RPMI8226 (cell line): Measurements from ENCODE around the gene OR6A2.
A peak's percentile ranks its signal among the peaks of the same experiment; 100 is the strongest.
"Not testable (repeated sequence)": the region's sequence is repeated elsewhere in the genome, so short reads cannot be mapped to it uniquely, and the experiment has no call there.

Experiments used
- DNase-seq: peaks from one replicate; pipeline ENCODE4 v3.0.0-alpha.2; 2015

Gene OR6A2

DNA sequence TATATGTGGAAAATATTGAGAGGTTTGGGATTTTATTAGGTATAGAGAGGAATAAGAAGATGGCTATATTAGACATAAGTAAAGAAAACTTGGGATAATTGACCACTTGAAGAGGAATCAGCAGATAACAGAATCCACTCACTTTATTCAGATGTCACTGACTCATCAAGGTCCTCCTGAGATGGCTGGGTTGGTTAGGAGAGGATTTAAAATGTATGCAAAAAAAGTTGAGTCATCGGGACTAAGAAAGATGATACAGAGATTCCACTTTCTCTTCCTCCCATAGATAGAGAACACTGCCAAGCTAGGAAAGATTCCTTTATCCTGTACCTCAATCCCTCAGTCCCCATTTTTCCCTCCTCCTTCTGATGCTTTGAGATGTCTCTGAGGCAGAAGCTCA, at the start of gene OR6A2:
OR6A2 (minus strand) TSS at position 288 of the 400 bp plus-strand sequence. CDS start 3,981 bp downstream, outside the sequence.
- DNase-seq = no peak

DNA sequence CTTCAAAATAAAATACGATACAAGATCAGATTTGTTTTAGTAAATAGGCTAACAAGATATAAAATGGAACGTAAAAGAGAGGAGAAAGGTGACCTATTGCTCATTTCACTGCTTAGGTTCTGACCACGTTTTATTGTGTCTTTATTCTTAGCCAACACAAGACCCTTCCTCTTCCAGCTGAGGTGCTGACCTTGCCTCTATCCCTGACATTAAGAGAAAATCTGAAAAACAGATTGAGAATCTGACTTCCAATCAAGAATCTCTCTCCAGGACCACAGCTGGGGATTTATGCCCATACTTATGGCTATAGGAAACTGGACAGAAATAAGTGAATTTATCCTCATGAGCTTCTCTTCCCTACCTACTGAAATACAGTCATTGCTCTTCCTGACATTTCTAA, 45.9 kb upstream of the OR6A2 start, which contains the start of gene OR10A5:
OR10A5 (plus strand) TSS at position 301 of the 400 bp plus-strand sequence; CDS start at position 301, 0 bp downstream.
- no peak for DNase-seq

DNA sequence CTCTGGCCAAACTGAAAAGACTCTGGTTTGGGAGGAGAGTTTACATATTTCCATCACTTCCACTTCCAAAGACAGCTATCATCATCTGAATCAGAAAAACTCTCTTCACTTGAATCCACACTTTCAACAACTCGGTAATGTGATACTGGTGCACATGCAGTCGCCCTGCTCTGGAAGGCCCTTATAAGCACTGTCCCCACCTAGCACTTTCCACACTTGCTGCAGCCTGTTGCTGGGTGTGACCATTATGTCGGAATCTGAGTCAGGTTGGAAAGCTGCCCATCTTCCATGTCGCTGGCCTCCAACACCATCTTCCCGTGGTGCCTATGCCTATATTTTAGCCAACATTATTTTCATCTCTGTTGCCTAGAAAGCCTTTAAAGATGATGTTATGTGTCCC, 44.9 kb upstream of the OR6A2 start:
- no peak for DNase-seq

DNA sequence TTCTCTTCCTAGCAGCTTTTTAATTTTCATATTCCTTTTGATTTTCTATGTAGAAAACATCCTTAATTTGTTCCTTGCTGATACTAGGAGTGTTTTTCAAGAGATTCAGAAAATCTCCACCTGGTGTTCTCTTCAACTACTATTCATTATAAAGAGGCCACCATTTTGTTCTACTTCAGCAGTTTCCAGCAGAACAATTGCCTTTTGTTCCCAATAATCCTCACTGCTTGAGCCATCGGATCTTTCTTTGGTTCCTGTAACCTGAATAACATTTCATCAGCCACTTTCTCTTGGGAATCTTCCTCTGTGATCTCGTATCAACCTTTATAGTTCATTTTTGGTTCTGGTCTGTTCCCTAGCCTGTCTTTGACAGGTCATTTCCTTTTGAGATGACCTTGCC, 44.2 kb upstream of the OR6A2 start:
- no peak for DNase-seq

DNA sequence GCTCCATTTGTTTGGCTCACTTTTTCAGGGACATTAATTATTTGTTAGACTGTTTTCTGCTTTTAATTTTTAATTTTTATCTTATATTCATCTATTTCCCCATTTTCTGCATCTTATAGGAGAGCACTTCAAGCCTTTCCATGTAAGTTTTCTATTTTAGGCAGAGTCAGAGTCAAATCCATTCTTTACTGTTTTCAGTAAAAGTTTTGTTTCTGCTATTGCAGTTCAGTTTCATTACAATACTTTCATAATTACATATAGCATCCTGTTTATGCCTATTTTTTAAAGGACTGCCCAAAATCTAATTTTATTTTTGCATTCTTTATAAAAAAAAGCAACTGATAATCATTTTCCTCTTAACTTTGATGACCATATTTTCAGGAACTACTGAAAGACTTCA, 42.2 kb upstream of the OR6A2 start:
- no peak for DNase-seq

DNA sequence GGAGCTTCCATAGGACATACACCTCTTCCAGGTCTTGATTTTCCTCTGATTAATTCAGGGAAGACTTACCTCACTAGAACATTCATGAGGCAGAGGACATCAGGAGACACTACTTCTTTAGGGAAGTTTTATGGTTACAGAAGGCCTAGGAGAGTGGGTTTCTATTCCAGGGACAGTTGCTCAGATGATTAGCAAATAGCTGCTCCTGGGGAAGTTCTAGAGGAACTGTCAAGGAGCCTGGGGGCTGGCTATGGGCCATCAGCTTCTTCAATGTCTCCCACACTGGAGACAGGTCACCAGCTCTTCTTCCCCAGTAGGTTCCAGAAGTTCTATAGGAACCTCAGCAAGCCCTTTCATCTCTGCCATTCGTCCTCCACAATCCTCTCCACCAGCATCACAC, 34.5 kb upstream of the OR6A2 start:
- DNase-seq = no peak

DNA sequence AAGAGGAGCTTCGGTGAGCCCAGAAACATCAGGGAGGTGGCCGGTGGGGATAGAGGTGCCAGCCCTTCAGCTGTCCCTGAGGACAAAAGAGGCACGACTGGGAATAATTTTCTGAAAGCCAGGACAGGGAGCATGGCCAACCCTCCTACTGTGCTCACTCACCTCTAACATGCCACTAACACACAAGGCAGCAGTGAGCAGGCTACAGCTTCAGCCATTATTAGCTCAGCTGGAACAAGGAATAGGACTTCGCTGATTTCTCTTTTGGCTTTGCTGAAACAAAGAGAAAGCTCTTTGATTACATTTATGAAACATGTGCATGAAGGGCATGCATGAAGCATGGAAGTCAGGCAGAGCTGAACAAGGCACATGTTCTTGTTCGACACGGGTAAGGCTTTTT, 33.9 kb upstream of the OR6A2 start:
- DNase-seq = no peak

DNA sequence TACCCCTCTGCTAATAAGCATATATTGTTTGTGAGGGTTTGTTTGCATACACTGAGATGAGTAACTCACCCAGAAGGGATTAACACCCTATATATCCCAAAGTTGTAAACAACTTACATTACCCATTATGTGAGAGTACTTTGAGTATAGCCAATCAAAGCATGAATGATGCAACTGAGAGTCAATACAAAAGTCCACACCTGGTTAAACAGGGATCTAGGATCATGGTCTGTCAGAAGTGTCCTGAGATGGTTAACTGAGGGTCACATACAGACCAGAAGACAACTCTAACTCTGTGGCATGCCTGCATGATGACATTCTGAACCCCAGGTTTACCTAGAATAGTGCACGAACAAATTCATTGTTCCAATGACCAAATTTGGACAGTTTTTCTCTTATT, 28.6 kb upstream of the OR6A2 start:
- DNase-seq = no peak

DNA sequence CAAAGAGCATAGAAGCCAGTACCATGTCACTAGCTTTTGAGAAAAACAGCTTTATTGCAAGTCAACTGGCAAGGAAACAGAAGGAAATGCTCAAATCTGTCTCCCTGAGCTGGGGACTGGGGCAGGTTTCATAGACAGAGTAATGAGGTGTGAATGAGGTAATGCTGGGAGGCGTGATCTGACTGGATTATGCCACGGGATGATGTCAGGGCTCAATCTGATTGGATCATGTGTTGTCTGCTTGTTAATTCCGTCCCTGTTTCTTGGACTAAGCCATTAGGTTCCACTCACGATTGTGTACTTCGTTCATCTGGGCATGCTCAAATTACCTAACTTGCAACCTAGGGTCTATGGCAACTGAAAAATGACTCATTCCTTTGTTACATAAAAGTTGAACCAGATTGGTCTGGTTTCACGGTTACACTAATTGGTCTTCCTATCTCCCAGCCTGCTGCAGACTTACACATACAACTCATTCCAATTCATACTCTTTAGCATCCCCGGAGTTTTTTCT, 25.8 kb upstream of the OR6A2 start:
- no peak for DNase-seq

DNA sequence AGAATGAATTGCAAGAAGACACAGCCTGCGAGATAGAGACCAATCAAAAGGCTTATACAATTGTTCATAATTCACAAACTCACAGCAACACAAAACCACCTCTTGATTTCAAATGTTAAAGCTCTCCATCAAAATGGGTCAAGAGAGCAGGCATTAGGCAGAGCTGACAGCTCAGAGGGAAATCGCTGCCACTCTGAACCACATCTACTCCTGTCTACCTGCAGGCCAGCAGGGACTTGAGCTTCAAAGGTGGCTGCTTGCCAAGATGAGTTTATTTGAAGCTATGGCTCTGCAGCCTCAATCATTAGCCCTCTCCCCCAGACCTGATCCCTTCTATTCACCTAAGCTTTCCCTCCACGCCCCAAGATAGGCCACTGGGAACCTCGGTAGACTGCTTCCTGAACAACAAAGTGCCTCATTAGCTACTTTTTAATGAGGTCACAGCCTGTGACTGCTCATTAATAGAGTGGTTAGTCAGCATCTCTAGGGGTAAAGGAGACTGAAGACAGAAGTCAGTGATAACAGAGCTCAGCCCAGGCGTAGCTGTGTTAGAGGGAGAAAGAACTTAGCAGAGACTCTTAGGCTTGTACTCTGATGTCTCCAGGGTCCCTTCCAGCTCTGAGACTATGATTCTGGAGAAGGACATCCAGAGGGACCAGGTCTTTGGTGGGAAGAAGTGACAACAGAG, 24.8 kb upstream of the OR6A2 start:
- peak; percentile 6 for DNase-seq

DNA sequence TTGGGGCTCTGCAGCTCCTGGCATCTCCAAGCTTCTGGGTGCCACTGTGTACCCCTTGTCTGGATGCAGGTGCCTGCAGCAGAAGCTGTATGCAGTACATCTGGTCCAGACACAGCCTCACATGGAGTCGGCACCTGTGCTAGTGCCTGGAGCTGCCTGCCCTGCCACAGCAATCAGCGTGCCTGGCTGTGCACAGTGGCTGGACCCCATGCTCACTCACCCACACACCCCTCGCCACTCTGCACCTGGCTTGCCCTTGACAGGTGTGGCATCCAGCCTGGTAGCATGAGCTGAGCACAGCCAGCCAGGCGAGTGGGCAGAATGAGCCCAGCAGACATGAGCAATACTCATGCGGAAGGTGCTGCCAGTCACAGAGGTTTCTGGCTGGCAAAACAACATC, 19.5 kb upstream of the OR6A2 start:
- no peak for DNase-seq

DNA sequence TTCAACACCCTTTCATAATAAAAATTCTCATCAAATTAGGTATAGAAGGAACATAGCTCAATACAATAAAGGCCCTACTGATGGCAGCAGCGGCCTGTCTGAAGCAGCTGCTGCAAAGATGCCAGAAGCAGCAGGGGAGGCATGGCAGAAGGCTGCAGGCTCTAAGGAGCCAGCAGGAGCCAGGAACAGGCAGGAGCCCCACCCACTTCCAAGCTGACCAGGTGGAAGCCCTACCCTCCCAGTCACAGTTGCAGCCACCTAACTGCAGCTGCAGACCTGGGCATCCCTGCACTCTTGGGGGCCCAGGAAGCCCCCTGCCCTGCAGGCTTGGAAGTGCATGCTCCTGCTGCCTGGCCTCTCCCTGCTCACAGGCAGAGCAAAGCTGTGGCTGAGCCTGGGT, 18.2 kb upstream of the OR6A2 start:
- DNase-seq = no peak

DNA sequence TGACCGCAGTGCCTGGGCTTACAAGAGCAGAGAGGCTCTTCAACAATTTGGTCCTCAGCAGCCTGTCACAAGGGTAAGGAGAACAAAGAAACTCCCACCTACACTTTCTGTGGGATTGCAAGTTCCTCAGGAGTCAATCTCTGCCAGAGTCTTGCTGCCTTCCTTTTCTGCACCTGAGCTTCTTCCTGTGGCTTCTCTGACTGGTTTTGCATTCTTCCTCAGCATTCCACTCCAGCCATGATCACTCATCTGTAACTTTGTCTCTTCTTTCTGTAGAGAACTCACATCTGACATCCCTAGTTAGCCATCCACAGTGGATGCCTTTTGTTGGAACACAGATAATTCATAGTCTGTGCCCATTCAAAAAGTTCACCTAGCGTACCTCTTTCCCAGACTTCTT, 14.2 kb upstream of the OR6A2 start:
- DNase-seq = no peak

DNA sequence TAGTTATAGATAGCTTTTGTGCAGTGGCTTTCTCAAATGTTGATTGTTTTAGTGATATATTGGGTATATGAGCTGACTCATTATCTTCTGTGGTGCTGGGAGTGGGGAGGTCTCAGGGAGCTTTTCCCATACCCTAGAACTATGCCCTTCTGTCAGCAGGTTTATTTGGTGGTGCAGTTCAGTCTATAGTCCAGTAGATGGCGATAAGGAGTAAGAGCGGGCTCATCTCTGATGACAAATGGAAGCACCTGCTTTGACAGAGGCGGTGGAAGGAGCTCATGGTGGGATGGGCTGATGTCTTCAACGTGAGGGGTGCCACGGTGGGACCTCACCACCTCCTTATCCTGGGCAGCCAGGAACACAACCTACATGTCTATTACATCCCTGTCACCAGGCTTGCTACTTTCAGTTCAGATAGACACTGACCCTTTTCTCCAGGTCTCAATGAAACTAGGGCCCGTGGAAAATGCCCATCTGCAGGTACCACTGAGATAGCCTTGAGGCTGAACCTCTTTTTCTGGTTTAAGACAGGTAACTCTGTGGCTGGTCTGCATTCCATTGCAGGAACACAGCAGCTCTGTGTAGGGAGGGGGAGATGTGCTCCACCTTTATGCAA, 13.0 kb upstream of the OR6A2 start:
- peak; percentile 40 for DNase-seq

DNA sequence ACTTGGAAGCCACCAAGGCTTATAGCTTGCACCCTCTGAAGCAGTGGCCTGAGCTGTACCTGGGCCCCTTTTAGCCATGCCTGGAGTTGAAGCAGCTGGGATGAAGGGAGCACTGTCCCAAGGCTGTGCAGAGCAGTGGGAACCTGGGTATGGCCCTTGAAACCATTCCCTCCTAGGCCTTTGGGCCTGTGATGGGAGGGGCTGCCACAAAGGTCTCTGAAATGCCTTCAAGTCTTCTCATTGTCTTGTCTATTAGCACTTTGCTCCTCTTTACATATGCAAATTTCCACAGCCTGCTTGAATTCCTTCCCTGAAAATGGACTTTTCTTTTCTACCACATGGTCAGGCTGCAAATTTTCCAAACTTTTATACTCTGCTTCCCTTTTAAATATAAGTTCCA, 1.6 kb upstream of the OR6A2 start:
- DNase-seq = not testable (repeated sequence)

DNA sequence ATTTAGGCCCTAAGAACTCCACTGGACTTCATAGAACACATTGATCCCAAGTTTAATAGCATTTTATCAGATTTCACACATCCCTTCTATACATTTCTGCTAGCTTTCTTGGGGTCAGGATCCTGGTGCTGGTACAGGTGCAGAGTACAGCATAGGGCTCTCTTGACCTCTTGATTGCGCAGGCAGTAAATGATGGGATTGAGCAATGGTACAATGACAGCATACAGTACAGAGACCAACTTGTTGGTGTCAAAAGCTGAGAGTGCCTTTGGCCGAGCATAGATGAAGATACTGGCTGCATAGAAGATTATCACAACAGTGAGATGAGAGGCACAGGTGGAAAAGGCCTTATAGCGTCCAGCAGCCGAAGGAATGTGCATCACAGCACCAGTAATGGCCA, 4.8 kb downstream of the OR6A2 start:
- no peak for DNase-seq

DNA sequence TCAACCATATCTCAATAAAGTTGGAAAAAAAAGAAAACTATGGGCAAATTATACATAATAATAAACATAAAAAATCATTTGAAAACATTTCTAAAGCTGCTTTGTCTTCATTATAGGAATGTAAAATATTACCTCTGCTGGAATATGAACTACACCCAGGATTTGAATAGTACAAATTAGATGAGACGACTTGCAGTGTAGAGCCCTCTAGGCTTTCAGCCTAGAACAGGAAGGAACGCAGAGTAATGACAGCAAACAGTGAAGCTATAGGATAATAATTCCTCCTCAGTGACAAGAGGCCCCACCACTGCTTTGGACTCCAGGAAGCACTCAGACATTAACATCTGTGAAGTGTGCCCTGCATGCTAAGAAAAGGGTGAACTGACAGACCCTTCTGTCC, 8.9 kb downstream of the OR6A2 start:
- DNase-seq = no peak

DNA sequence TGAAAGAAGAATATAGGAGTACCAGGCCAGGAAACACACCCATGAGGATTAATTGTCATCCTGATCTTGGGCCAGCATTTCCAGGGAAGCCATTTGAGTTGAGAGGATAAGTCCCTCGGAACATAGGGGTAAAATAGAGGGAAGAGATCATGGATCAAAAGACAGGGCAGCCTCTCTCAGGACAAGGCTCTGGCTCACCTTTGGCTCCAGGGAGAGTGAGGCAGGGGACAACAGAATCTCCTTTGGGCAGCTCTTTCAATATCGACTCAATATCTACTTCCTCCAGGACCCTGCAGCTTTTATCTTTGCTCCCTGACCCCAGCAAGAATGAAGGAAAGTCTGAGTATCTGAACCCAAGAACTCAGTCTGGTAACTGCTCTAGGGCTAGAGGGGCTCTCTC, 16.8 kb downstream of the OR6A2 start, which contains the start of gene OR2AG1:
OR2AG1 (plus strand) TSS at position 301 of the 400 bp plus-strand sequence. CDS start 2,018 bp downstream, outside the sequence.
- DNase-seq = no peak

DNA sequence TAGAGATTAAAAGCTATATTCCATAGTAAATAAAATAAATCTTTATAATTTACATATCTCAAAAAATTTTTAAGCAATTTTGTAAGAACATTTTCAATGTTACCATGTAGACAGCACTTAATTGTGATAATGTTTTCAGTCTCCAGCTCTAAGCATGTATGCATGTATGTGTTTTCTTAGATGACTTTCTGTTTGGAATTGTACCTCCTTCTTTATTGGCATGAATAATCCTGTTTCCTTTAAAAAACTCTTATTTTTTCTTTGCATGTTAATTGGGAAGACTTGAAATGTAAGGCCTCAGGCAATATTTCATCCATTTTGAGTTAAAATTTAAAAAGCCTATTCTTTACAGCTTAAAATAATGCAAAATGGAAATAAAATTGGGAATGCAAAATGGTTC, 18.7 kb downstream of the OR6A2 start:
- no peak for DNase-seq

DNA sequence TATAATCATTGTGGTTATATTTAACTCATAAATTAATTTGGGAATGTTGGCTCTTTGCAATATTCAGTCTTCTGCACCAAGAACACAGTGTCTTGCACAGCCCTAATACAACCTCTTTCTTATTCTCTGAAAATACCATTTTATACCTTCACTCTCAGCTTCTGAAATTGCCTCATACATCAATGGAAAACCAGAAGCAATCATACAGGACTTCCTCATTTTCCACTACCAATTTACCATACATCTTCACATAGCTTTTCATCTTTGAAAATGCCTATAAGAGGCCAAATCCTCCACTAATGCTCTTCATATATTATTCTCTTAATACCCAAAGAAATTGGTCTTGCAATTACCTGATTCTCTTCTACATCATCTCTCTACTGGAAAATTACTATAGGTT, 21.0 kb downstream of the OR6A2 start:
- DNase-seq = no peak

DNA sequence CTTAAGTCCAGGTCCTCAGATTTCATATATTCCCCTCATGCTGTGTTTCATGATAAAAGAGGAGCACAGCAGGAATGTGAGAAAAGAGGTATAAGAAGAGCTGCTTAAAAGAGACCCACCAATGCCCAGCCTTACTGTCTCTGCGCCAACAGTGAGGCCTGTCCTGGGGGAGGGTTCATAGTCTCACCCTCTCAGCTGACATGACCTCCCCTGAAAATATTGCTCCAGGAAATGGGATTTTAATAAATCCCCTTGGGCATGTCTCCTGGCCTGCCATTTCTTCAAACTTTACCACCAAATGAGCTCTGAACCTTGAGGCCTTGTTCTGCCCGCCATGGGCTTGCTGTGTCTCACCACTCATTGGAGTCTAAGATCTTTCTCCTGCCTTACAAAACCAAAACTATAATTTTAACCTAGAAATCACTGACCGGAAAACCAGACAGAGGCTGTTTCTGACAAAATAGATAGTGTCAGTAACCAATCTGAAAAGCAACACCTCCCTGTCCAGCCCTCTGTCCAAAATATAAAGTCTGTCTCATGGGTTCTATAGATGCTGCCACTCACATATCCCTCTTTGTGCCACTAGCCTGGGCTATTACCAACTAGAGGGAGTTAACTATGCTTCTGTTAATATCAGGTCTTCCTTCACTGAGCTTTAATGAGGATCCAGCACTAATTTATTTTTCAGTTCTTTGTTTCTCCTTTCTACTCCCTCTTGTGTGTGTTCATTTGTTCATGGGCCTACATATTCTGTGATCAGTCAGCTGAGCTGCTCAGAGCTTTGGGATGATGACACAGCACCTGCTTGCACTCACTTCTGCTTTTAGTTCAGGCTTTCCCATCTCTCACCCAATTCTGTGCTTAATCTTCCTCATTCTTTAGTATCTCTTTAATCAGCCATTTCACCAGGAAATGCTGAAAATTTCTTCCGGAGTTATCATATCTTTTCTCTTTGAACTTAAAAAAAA, 27.3 kb downstream of the OR6A2 start, which contains the start of gene OR2AG2:
OR2AG2 (minus strand) TSS at position 51 of the 968 bp plus-strand sequence. CDS start 3,019 bp downstream, outside the sequence.
- DNase-seq = peak; percentile 47

DNA sequence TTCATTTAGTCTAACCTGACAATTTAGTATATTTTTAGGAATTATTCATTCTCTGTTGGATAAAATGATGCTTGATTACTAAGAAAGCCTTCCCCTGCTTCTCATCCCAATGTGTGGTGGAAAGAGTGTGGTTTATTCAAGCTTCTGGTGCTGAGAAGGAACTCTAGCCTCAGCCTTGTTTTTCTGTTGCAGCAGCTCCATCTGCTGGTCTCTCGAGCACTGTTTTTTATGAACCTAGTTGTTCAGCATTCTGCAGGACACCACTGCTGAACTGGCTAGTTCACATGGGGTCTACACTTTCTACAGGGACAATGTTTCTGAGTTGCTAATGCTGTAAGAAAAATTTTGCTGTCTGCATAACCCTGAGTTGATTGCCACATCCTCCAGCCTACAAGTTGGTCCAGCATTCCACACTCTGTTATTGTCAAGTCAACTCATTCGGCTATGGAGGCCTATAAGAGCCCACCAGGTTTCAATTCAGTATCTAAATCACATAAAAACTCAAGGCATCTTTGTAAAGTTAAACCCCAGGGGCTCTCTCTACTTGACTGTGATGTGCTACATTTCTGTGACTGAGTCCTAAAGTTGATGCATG, 42.0 kb downstream of the OR6A2 start:
- peak; percentile 49 for DNase-seq

DNA sequence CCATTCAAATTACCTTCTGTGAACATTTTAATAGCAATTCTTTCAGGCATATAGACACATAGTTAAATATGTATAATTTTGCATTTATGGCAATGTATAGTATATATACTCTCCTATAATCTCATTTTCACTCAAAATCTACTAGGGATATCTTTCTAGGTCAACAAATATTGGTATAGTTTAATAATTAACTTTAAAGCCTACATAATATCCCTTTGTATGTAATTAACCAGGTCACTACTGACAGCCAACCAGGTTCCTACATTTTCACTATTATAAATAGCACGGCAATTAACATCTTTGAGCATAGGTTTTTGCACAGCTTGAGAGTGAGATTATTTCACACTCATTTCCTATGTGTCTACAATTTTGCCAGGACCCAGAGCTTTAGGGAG, 43.5 kb downstream of the OR6A2 start:
- DNase-seq = no peak
